Tibial nerve (tissue), 4 donors: ENCODE results near the gene CH25H. TPM values are rescaled to one million over a fixed set of nuclear protein-coding genes. Genes with fewer than 3 reads are reported as not detected.

Experiments used
- DNase-seq, 2 donors: peaks; one replicate each; pipeline ENCODE4 v3.0.0-alpha.2; 2019; ENCODE audit warnings: low spot score in 2 of 2
- H3K27ac ChIP-seq, 4 donors: fragments of 200-600 bp; sonication (generic) in 3 of 4; one replicate each; pipeline ENCODE4 v1.5.1; 2017 to 2019; ENCODE audit warnings: mild to moderate bottlenecking in 1 of 4
- H3K27me3 ChIP-seq, 2 donors: fragments of 200-600 bp; sonication (generic) in 1 of 2; one replicate each; pipeline versions ENCODE4 v1.5.1 to v1.6.0; 2017 to 2019
- H3K36me3 ChIP-seq, 3 donors: fragments of 200-600 bp; sonication (generic); one replicate each; pipeline ENCODE4 v1.5.1; 2018 to 2019
- H3K4me1 ChIP-seq, 4 donors: fragments of 200-600 bp; sonication (generic) in 3 of 4; one replicate each; pipeline ENCODE4 v1.5.1; 2017 to 2019
- H3K4me3 ChIP-seq, 4 donors: fragments of 200-600 bp; sonication (generic) in 3 of 4; one replicate each; pipeline ENCODE4 v1.5.1; 2017 to 2019; ENCODE audit warnings: mild to moderate bottlenecking in 1 of 4, moderate library complexity in 1 of 4
- H3K9me3 ChIP-seq, 4 donors: fragments of 200-600 bp; sonication (generic) in 3 of 4; one replicate each; pipeline ENCODE4 v1.5.1; 2017 to 2019
- CTCF ChIP-seq, 5 experiments: fragments of 200-600 bp in 3 of 5; fragments of 450-650 bp in 2 of 5; sonication (generic) in 3 of 5; IDR thresholded peaks; one replicate each; pipeline ENCODE4 v1.5.1; 2016 to 2019; ENCODE audit warnings: antibody characterized with exemption in 5 of 5, mild to moderate bottlenecking in 3 of 5, moderate library complexity in 2 of 5
- EP300 ChIP-seq, 2 donors: sonication (generic); formaldehyde crosslinking; IDR thresholded peaks; one replicate each; pipeline ENCODE4 v1.6.1; 2017; ENCODE audit warnings: antibody characterized with exemption in 2 of 2, mild to moderate bottlenecking in 1 of 2
- POLR2A ChIP-seq, 2 donors: fragments of 450-650 bp; IDR thresholded peaks; one replicate each; pipeline ENCODE4 v1.6.1; 2017; ENCODE audit warnings: antibody characterized with exemption in 2 of 2, mild to moderate bottlenecking in 2 of 2, moderate library complexity in 2 of 2
- whole genome bisulfite sequencing, 2 donors: methylation state at CpG; one replicate each; pipeline ENCODE4 v1.1.5; 2018; 5-methylcytosine and 5-hydroxymethylcytosine counted together
- total RNA-seq, 4 donors: library from RNA; depleted of rRNA; stranded (reverse); fragments of >200 nt; gene quantifications; one replicate each; pipeline ENCODE4 v1.1.0, GENCODE V29; 2016

CH25H gene
- total RNA-seq, 4 donors from 2014 or later = 0.22 to 1.2 (median 0.92) TPM

- Histone ChIP-seq H3K27ac (peak overlapping the region in 3 of 4 donors; percentile 46 to 79 (median 72)), H3K27me3 (peaks cover 0 to 20% of the 10 kb centered on the region in 2 donors), H3K36me3 (no peaks in the 10 kb centered on the region), H3K9me3 (no peaks in the 10 kb centered on the region), H3K4me3 (peak overlapping the region; percentile 27 to 55 (median 54)), H3K4me1 (peaks cover 0 to 20% (median 8%) of the 10 kb centered on the region in 4 donors)
- 6 to 19% methylated on average over 32 to 59 of the region's 60 CpGs for WGBS, 2 donors
- DNase-seq = peak in 1 of 2 donors; percentile 14
- TF ChIP-seq POLR2A (IDR thresholded peaks at IDR 0.05) (no peak), EP300 (IDR thresholded peaks at IDR 0.05) (no peak), CTCF (IDR thresholded peaks at IDR 0.05) (no peak)
Observed at GRCh38 chr10:89207801-89208551, 859 bp upstream of the CH25H start.

GRCh38 chr10:89206402-89207180, 526 bp downstream of the CH25H start:
- TF ChIP-seq CTCF (IDR thresholded peaks at IDR 0.05) (no peak), POLR2A (IDR thresholded peaks at IDR 0.05) (no peak), EP300 (IDR thresholded peaks at IDR 0.05) (no peak)
- Histone ChIP-seq H3K4me1 (peaks cover 0 to 20% (median 8%) of the 10 kb centered on the region in 4 donors), H3K36me3 (no peaks in the 10 kb centered on the region), H3K9me3 (no peaks in the 10 kb centered on the region), H3K4me3 (peak overlapping the region; percentile 27 to 55 (median 54)), H3K27me3 (peaks cover 0 to 20% of the 10 kb centered on the region in 2 donors), H3K27ac (peak overlapping the region in 3 of 4 donors; percentile 55 to 79 (median 72))
- peak in 1 of 2 donors; percentile 14 for DNase-seq
- WGBS, 2 donors = 8 to 16% methylated on average over 34 to 37 of the region's 42 CpGs

GRCh38 chr10:89204621-89205185, 2.4 kb downstream of the CH25H start:
- peaks cover 0 to 26% of the 10 kb centered on the region in 2 donors for H3K27me3 ChIP-seq
- H3K27ac ChIP-seq = no peak overlapping the region
- WGBS, 2 donors = 75 to 79% methylated on average over 6 of the region's 6 CpGs
- DNase-seq = no peak
- no peak for TF ChIP-seq CTCF (IDR thresholded peaks at IDR 0.05)
- no peak overlapping the region for H3K4me3 ChIP-seq
- no peaks in the 10 kb centered on the region for H3K9me3 ChIP-seq
- H3K36me3 ChIP-seq = no peaks in the 10 kb centered on the region
- peaks cover 0 to 20% (median 8%) of the 10 kb centered on the region in 4 donors for H3K4me1 ChIP-seq

- Histone ChIP-seq H3K9me3 (no peaks in the 10 kb centered on the region), H3K27me3 (peaks cover 0 to 20% of the 10 kb centered on the region in 2 donors), H3K4me1 (peaks cover 0 to 16% (median 8%) of the 10 kb centered on the region in 4 donors), H3K4me3 (no peak overlapping the region), H3K27ac (no peak overlapping the region), H3K36me3 (no peaks in the 10 kb centered on the region)
- 77 to 91% methylated on average over 1 of the region's 1 CpG for WGBS, 2 donors
- no peak for TF ChIP-seq POLR2A (IDR thresholded peaks at IDR 0.05)
- TF ChIP-seq CTCF (IDR thresholded peaks at IDR 0.05) = no peak
- TF ChIP-seq EP300 (IDR thresholded peaks at IDR 0.05) = no peak
- DNase-seq = no peak
Observed at GRCh38 chr10:89203237-89203636, 3.9 kb downstream of the CH25H start.
